Measurements from ENCODE around the gene HSPH1.

- TF ChIP-seq CTCF (optimal IDR thresholded peaks at IDR 0.05 in 1 of 3, IDR thresholded peaks at IDR 0.05 in 1 of 3, conservative IDR thresholded peaks at IDR 0.05 in 1 of 3; ENCODE audit: extremely low read depth in 1 of 3, insufficient read depth in 2 of 3, low read length in 3 of 3) = no peak
- no peak for TF ChIP-seq EZH2 (IDR thresholded peaks at IDR 0.05; ENCODE audit: low read length)
Observed at GRCh38 chr13:31092646-31093045, 69.1 kb downstream of the HSPH1 start.
